KMS-11 (cell line): Measurements from ENCODE around the gene CGB5.

ENCODE experiments used
- H2AFZ ChIP-seq: fragments of 200-600 bp; sonication (generic); 2 replicates; pipeline ENCODE4 v1.6.1; 2016; ENCODE audit warnings: antibody characterized with exemption, mixed run types, low read depth
- H3K27ac ChIP-seq: fragments of 200-600 bp; sonication (generic); 2 replicates; pipeline ENCODE4 v1.6.1; 2016; ENCODE audit warnings: mild to moderate bottlenecking, mixed run types
- H3K27me3 ChIP-seq: fragments of 200-600 bp; sonication (generic); 2 replicates; pipeline ENCODE4 v1.6.1; 2017; ENCODE audit warnings: mild to moderate bottlenecking, low read depth, mixed run types, moderate library complexity; ENCODE audit not compliant: insufficient read depth
- H3K36me3 ChIP-seq: fragments of 200-600 bp; sonication (generic); 2 replicates; pipeline ENCODE4 v1.6.1; 2017; ENCODE audit warnings: mild to moderate bottlenecking, mixed run types; ENCODE audit not compliant: insufficient read depth
- H3K4me1 ChIP-seq: fragments of 200-600 bp; sonication (generic); 2 replicates; pipeline ENCODE4 v1.6.1; 2016; ENCODE audit warnings: mild to moderate bottlenecking, low read depth, mixed run types; ENCODE audit not compliant: poor library complexity, severe bottlenecking
- H3K4me2 ChIP-seq: fragments of 200-600 bp; sonication (generic); 2 replicates; pipeline ENCODE4 v1.7.0; 2016; ENCODE audit warnings: mild to moderate bottlenecking, mixed run types
- H3K4me3 ChIP-seq: fragments of 200-600 bp; sonication (generic); IDR thresholded peaks from 2 replicates; pipeline ENCODE4 v1.6.1; 2017; ENCODE audit warnings: low read depth, low read length, mixed read lengths; ENCODE audit not compliant: insufficient read depth
- H3K79me2 ChIP-seq: fragments of 200-600 bp; sonication (generic); 2 replicates; pipeline ENCODE4 v1.6.1; 2016; ENCODE audit warnings: low read depth, mixed run types; ENCODE audit not compliant: insufficient read depth
- H3K9ac ChIP-seq: fragments of 200-600 bp; sonication (generic); 2 replicates; pipeline ENCODE4 v1.6.1; 2016; ENCODE audit warnings: mild to moderate bottlenecking, mixed run types
- H4K20me1 ChIP-seq: fragments of 200-600 bp; sonication (generic); 2 replicates; pipeline ENCODE4 v1.6.1; 2016; ENCODE audit warnings: mild to moderate bottlenecking, mixed run types; ENCODE audit not compliant: insufficient read depth
- CTCF ChIP-seq: fragments of 200-600 bp; sonication (generic); conservative IDR thresholded peaks from 2 replicates; pipeline ENCODE4 v1.6.1; 2017; ENCODE audit warnings: low read depth, mild to moderate bottlenecking, antibody characterized with exemption, low read length, moderate library complexity, mixed read lengths

CGB5 gene

DNA sequence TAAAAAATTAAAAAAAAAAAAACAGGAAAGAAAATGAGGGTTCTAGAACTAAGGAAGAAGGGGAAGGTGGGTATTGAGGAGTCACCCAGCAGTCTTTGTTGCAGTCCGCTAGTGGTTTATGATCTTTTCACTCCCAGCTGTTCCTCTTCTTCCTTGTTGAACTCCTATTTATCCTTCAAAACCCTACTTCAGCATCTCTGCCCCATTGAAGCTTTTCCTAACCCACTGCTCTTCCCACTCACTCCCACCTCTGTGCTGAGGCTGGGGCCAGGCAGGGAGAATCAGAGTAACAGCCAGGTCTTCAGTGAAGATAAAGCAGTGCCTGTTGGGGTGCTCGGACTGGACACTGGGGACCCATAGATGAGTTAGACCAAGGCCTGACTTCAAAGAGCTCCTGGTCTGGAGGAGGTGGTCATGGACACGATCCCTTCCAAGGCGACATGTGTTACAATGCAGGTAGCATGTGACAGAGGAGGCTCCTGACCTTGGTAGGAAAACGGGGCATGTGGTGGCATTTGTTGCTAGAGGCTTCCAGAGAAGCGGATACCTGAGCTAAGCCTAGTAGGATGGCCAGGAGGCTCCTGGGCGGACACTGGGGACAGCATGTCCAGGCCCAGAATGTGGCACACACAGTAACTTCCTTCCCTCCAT, 38.6 kb upstream of the CGB5 start:
- no peak for TF ChIP-seq CTCF
- no peaks in the 10 kb centered on the region for H3K4me1 ChIP-seq
- no peak overlapping the region for H3K27ac ChIP-seq
- no peaks in the 10 kb centered on the region for H3K27me3 ChIP-seq
- H3K36me3 ChIP-seq: peaks cover 7% of the 10 kb centered on the region; the same call in 1 of the 2 replicates
- H2AFZ ChIP-seq: no peak overlapping the region
- H3K79me2 ChIP-seq: no peaks in the 10 kb centered on the region
- no peaks in the 10 kb centered on the region for H4K20me1 ChIP-seq
- no peak overlapping the region for H3K4me2 ChIP-seq
- H3K4me3 ChIP-seq: no peak overlapping the region
- no peak overlapping the region for H3K9ac ChIP-seq

DNA sequence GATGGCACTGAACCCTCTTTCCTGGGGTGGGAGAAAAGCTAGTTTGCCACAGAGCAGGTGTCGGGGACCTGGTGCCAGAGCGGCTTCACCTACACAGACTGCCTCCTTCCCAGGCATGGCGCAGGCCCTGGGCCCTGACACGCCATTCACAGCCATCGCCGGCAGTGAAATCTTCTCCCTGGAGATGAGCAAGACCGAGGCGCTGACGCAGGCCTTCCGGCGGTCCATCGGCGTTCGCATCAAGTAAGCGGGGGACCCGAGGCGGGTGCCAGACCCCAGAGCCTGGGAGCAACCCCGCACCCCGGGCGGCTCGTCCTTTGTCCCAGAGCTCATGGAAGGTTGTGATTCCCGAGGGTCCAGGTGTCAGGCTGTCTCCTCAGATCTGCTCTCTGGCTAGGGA, 36.7 kb upstream of the CGB5 start:
- no peak for TF ChIP-seq CTCF
- no peak overlapping the region for H3K4me2 ChIP-seq
- H3K36me3 ChIP-seq: peaks cover 7% of the 10 kb centered on the region; the same call in 1 of the 2 replicates
- no peak overlapping the region for H2AFZ ChIP-seq
- H3K27me3 ChIP-seq: no peaks in the 10 kb centered on the region
- no peak overlapping the region for H3K9ac ChIP-seq
- H4K20me1 ChIP-seq: no peaks in the 10 kb centered on the region
- no peaks in the 10 kb centered on the region for H3K4me1 ChIP-seq
- H3K4me3 ChIP-seq: no peak overlapping the region
- no peaks in the 10 kb centered on the region for H3K79me2 ChIP-seq
- H3K27ac ChIP-seq: no peak overlapping the region

- Histone ChIP-seq H3K4me3 (no peak overlapping the region), H3K9ac (no peak overlapping the region), H3K36me3 (peaks cover 7% of the 10 kb centered on the region; the same call in 1 of the 2 replicates)
Measured at GRCh38 chr19:49009828-49010227, 33.8 kb upstream of the CGB5 start.

GRCh38 chr19:49010453-49010852, 33.2 kb upstream of the CGB5 start:
- no peaks in the 10 kb centered on the region for H3K27me3 ChIP-seq
- H4K20me1 ChIP-seq: no peaks in the 10 kb centered on the region
- no peaks in the 10 kb centered on the region for H3K79me2 ChIP-seq
- no peak overlapping the region for H2AFZ ChIP-seq
- H3K4me2 ChIP-seq: no peak overlapping the region
- H3K9ac ChIP-seq: no peak overlapping the region
- H3K4me3 ChIP-seq: no peak overlapping the region
- no peak for TF ChIP-seq CTCF
- H3K27ac ChIP-seq: no peak overlapping the region
- no peaks in the 10 kb centered on the region for H3K4me1 ChIP-seq
- peaks cover 7% of the 10 kb centered on the region; the same call in 1 of the 2 replicates for H3K36me3 ChIP-seq

More at GRCh38 chr19:49009828-49010227, 33.8 kb upstream of the CGB5 start:
- Histone ChIP-seq H4K20me1 (no peaks in the 10 kb centered on the region), H3K4me2 (no peak overlapping the region), H3K27me3 (no peaks in the 10 kb centered on the region), H3K27ac (no peak overlapping the region), H3K4me1 (no peaks in the 10 kb centered on the region), H2AFZ (no peak overlapping the region), H3K79me2 (no peaks in the 10 kb centered on the region)
- no peak for TF ChIP-seq CTCF
